SIG-M5 treated with dmso at 0.1 percent for 504 hours (cell line): Measurements from ENCODE around the gene SFXN5.
"Not testable (repeated sequence)": the region's sequence is repeated elsewhere in the genome, so short reads cannot be mapped to it uniquely, and the experiment has no call there.

Source experiments
- DNase-seq: peaks from one replicate; lab custom pipeline; 2025; ENCODE audit not compliant: unreplicated experiment; lab: John Stamatoyannopoulos, UW

SFXN5 gene

GRCh38 chr2:73101626-73102256 is 30.2 kb upstream of the SFXN5 start:
- no peak for DNase-seq

GRCh38 chr2:73100956-73101355 is 29.4 kb upstream of the SFXN5 start:
- DNase-seq = no peak

GRCh38 chr2:73099486-73099885 is 28.0 kb upstream of the SFXN5 start:
- no peak for DNase-seq

GRCh38 chr2:73095910-73096309 is 24.4 kb upstream of the SFXN5 start:
- no peak for DNase-seq

GRCh38 chr2:73093601-73094218 is 22.2 kb upstream of the SFXN5 start:
- not testable (repeated sequence) for DNase-seq

GRCh38 chr2:73092146-73092783 is 20.8 kb upstream of the SFXN5 start:
- no peak for DNase-seq

GRCh38 chr2:73091696-73092095 is 20.2 kb upstream of the SFXN5 start:
- no peak for DNase-seq

GRCh38 chr2:73091164-73091563 is 19.7 kb upstream of the SFXN5 start:
- no peak for DNase-seq

- DNase-seq = no peak
Measured at GRCh38 chr2:73089270-73090030, 17.9 kb upstream of the SFXN5 start.

- no peak for DNase-seq
Measured at GRCh38 chr2:73088703-73089102, 17.2 kb upstream of the SFXN5 start.

GRCh38 chr2:73088211-73088610 is 16.7 kb upstream of the SFXN5 start:
- no peak for DNase-seq

GRCh38 chr2:73087311-73087710 is 15.8 kb upstream of the SFXN5 start:
- DNase-seq = no peak

- DNase-seq = peak; percentile 72
Measured at GRCh38 chr2:73085691-73086090, 14.2 kb upstream of the SFXN5 start.

GRCh38 chr2:73084971-73085370 is 13.5 kb upstream of the SFXN5 start:
- no peak for DNase-seq

- DNase-seq = no peak
Measured at GRCh38 chr2:73083886-73084800, 12.6 kb upstream of the SFXN5 start.

- no peak for DNase-seq
Measured at GRCh38 chr2:73082523-73083410, 11.3 kb upstream of the SFXN5 start.

- no peak for DNase-seq
Measured at GRCh38 chr2:73081181-73081671, 9.7 kb upstream of the SFXN5 start.

- DNase-seq = no peak
Measured at GRCh38 chr2:73080321-73081131, 9.0 kb upstream of the SFXN5 start.

- DNase-seq = no peak
Measured at GRCh38 chr2:73079636-73080035, 8.1 kb upstream of the SFXN5 start.
